GM15510 (cell line): ENCODE measurements around the gene ZNF101.

Source experiments
- POLR2A ChIP-seq: IDR thresholded peaks from 3 replicates; pipeline ENCODE4 v1.6.1; 2011; ENCODE audit warnings: borderline replicate concordance; ENCODE audit not compliant: insufficient read length; ENCODE audit errors: extremely low read depth

Gene ZNF101

DNA sequence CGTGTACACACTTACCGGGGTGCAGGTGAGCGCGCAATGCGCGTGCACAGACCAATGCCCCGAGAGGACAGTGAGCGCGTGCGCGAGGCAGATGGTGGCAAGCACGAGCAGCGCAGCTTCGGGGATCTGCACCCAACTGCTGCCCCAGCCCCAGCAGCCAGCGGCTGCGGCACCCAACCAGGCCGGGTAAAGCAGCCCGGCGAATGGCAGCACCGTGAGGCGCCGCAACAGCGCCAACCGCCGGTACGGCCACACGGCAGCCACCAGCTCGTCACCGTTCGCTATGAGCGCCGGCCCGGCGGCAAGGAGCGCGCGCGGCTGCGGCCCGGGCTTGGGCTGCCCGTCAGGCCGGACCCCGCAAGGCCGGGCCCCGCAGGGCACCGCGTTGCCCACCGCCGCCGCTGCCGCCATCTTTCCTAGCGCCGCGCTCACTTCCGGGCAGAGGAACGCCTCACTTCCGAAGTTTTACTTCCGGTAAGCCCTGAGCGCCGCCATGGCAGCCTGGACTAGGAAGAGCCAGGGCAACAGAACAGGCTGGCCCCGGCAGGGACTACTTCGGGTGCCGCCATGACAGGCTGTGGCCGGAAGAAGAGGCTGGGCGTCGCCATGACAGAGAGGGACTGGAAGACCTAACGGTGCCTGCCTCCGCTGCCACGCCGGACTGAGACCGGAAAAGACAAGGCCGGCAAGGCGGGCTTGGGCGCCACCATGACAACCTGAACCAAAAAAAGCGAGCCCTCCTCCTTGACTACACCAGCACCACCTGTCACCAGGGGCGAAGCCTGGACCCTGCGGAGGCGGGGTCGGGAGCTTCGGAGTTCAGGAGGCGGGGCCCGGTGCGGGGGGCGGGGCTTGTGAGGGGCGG is 5.2 kb upstream of the ZNF101 start, which contains the start of gene ATP13A1:
Gene ATP13A1 (minus strand): TSS at position 421 of the 865 bp plus-strand sequence. CDS start 10 bp downstream, at position 411.
- peak; percentile 82 for TF ChIP-seq POLR2A

DNA sequence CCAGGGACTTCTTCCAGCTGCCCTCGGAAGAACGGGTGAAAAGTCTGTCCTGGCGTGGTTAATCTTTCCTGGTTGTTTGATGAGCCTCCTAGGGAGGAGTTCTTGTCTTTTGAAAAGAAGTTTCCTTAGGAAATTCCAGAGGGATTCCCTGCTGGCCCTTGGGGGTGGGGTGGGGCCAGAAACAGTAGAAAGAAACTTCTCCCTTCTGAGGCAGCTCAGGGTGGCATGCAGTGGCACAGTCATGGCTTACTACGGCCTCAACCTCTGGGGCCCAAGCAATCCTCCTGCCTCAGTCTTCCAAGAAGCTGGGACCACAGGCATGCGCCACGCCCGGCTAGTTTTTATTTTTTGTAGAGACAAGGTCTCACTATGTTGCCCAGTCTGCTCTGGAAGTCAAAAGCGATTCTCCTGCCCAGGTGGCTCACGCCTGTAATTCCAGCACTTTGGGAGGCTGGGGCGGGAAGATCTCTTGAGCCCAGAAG is 1.5 kb downstream of the ZNF101 start:
- TF ChIP-seq POLR2A, result no peak

DNA sequence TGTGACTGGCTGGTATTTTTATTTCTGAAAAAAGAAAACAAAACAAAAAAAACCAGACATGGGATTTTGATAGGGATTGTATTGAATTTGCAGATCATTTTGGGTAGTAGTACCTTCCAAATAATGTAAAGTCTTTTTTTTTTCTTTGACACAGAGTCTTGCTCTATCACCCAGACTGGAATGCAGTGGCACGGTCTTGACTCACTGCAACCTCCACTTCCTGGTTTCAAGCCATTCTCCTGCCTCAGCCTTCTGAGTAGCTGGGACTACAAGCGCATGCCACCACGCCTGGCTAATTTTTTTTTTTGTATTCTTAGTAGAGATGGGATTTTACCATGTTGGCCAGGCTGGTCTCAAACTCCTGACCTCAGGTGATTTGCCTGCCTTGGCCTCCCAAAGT is 4.2 kb downstream of the ZNF101 start:
- TF ChIP-seq POLR2A, result no peak

DNA sequence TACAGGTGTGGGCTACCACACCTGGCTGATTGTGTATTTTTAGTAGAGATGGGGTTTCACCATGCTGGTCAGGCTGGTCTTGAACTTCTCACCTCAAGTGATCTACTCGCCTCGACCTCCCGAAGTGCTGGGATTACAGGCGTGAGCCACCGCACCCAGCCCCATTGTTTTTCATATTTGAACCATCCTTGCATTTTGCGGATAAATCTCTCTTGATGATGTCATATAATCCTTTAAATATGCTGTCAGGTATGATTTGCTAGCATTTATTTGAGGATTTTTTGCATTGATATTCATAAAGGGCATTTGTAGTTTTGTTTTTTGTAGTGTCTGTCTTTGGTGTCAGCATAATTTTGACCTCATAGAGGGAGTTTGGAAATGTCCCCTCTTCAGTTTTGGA is 5.7 kb downstream of the ZNF101 start:
- no peak for TF ChIP-seq POLR2A

DNA sequence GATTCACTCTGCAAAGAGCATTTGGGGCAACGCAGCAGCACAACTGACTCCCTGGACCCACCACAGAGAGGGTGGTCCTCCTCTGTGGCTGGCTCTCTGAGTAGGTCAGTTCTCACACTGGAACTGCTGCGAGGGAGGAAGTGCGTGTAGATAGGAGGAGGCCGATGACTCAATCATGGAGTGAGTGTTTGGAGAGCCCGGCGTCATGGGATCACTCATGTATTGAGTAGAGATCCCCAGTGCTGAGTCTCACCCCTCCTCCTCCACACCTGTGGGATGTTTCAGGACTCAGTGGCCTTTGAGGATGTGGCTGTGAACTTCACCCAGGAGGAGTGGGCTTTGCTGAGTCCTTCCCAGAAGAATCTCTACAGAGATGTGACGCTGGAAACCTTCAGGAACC is 8.9 kb downstream of the ZNF101 start:
- TF ChIP-seq POLR2A, result no peak

DNA sequence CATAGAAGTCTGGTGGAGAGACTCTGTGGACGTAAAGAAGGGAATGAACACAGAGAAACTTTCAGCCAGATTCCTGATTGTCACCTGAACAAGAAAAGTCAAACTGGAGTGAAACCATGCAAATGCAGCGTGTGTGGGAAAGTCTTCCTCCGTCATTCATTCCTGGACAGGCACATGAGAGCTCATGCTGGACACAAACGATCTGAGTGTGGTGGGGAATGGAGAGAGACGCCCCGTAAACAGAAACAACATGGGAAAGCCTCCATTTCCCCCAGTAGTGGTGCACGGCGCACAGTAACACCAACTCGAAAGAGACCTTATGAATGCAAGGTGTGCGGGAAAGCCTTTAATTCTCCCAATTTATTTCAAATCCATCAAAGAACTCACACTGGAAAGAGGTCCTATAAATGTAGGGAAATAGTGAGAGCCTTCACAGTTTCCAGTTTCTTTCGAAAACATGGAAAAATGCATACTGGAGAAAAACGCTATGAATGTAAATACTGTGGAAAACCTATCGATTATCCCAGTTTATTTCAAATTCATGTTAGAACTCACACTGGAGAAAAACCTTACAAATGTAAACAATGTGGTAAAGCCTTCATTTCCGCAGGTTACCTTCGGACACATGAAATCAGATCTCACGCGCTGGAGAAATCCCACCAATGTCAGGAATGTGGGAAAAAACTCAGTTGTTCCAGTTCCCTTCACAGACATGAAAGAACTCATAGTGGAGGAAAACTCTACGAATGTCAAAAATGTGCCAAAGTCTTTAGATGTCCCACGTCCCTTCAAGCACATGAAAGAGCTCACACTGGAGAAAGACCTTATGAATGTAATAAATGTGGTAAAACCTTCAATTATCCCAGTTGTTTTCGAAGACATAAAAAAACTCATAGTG is 10.8 kb downstream of the ZNF101 start:
- TF ChIP-seq POLR2A, result no peak

DNA sequence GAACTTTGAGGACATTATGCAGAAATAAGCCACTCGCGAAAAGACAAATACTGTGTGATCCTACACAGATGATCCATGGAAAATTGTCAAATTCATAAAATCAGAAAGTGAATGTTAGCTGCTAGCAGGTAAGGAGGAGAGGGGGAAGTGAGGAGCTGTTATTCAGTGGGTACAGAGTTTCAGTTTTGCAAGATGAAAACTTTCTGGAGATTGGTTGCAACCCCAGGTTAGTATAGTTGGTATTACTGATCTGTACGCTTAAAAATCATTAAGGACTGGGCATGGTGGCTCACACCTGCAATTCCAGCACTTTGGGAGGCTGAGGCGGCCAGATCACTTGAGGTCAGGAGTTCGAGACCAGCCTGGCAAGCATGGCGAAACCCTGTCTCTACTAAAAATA is 17.9 kb downstream of the ZNF101 start:
- no peak for TF ChIP-seq POLR2A

DNA sequence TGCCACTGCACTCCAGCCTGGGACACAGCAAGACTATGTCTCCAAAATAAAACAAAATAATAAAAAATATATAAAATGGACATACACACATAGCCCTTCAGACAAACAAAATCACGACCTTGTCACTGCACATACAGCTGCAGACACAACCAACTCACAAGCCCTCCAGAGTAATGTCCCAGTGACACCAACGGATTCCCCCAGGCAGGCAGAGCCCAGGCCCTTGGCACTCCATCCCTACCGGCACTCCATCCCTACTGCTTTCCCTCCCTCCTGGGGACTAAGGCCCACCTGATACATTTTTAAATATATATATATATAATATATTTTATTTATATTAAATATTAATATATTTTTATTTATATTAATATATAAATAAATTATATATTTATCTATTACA is 18.5 kb downstream of the ZNF101 start:
- no peak for TF ChIP-seq POLR2A

DNA sequence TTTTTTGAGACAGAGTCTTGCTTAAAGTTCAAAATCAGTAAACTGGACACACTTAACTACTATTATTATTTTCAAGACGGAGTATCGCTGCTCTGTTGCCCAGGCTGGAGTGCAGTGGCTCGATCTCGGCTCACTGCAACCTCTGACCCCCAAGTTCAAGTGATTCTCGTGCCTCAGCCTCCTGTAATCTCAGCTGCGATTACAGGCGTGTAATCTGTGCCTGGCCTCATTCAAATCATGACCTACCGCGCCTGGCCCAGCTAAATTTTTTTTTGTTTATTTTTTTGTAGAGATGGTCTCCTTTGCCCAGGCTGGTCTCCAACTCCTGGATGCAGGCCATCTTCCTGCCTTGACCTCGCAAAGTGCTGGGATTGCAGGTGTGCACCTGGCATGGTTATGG is 23.0 kb downstream of the ZNF101 start:
- TF ChIP-seq POLR2A, result no peak

DNA sequence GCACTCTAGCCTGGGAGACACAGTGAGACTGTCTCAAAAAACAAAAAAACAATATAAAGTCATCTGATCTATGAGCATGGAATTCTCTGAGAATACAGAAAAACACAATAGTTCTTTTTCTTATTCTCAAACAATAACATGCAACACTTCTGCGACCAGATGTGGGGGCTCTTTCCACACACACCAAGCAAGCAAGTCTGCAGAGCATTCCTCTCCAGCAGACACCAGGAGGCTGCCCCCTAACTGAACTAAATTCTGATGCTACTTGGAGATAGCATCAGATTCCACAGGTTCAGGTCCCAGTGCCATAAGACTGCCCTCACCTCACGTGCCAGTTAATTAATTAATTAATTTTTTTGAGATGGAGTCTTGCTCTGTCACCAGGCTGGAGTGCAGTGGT is 27.7 kb downstream of the ZNF101 start:
- no peak for TF ChIP-seq POLR2A

DNA sequence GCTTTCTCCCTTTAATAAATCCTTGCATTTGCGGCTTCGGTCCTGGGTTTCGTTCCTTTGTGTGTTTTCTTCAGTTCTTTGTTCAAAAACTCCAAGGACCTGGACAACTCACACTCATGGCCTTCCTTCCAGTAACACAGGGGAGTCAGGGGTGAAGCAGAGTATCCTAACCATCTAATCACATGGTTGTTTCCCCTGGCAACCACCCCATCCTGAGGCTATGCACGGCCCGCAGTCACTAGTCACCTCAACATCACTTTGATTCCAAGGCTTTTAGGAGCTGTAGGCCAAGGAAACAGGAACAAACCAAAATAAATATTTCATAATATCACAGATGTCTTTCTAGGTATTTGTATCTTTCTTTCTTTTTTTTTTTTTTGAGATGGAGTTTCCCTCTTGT is 28.9 kb downstream of the ZNF101 start:
- TF ChIP-seq POLR2A, result no peak

DNA sequence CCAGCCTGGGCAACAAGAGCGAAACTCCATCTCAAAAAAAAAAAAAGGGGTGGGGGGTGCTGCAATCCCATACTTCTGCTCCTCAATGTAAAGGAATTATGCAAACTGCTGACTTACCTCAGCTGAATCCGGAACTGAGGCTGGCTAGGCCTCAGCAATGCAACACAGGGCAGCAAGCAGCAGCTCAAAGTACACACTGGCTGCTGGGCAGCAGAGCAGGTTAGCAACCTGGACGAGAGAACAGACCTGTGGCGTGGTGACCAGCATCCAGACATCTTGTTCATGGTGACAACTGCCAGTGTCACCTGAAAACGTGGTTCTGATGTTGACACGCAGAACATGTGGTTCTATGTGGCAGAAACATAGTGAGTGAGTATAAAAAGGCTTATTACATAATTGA is 36.2 kb downstream of the ZNF101 start:
- no peak for TF ChIP-seq POLR2A

DNA sequence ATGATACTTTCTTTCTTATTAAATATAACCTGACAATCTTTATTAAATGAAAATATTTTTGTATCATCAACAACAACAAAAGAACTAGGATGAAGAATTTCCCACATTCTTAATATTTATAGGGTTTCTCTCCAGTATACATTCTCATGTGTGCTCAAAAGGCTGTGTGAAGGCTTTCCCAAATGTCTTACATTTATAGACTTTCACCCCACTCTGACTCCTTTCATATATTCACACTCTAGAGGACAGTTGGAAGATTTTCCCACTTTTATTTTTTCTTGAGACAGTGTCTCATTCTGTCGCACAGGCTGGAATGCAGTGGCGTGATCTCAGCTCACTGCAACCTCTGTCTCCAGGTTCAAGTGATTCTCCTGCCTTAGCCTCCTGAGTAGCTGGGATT is 41.9 kb downstream of the ZNF101 start:
- no peak for TF ChIP-seq POLR2A

DNA sequence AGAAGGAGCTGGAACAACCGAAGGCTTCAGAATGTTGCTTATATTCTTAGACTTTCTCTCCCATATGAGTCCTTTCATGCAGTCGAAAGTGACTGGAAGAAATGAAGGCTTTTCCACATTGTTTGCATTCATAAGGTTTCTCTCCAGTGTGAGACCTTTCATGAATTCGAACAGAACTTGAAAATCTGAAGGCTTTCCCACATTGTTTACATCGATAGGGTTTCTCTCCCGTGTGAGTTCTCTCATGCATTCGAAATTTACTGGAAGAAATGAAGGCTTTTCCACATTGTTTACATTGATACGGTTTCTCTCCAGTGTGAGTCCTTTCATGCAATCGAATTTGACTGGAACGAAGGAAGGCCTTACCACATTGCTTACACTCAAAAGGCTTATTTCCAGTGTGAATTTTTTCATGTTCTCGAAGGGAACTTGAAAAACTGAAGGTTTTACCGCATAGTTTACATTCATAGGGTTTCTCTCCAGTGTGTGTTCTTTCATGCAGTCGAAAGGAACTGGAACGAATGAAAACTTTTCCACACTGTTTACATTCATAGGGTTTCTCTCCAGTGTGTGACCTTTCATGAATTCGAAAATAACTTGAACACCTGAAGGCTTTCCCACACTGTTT is 42.8 kb downstream of the ZNF101 start:
- TF ChIP-seq POLR2A, result no peak

DNA sequence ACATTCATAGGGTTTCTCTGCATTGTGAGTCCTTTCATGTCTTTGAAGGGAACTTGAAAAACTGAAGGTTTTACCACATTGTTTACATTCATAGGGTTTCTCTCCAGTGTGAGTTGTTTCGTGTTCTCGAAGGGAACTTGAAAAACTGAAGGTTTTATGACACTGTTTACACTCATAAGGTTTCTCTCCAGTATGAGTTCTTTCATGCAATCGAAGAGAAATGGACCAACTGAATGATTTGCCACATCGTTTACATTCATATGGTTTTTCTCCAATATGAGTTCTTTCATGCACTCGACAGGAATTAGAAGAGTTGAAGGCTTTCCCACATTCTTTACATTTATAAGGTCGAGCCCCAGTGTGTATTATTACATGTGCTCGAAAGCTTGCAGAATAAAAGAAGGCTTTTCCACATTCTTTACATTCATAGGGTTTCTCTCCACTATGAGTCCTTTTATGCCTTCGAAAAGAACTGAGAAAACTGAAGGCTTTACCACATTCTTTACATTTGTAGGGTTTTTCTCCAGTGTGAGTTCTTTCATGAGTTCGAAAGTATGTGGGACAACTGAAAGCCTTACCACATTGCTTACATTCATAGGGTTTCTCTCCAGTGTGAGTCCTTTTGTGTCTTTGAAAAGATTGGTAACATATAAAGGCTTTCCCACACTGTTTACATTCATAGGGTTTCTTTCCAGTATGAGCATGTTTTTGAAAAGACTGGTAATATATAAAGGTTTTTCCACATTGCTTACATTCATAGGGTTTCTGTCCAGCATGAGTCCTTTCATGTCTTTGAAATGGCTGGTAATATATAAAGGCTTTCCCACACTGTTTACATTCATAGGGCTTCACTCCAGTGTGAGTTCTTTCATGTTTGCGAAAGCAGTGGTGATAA is 43.5 kb downstream of the ZNF101 start:
- no peak for TF ChIP-seq POLR2A

DNA sequence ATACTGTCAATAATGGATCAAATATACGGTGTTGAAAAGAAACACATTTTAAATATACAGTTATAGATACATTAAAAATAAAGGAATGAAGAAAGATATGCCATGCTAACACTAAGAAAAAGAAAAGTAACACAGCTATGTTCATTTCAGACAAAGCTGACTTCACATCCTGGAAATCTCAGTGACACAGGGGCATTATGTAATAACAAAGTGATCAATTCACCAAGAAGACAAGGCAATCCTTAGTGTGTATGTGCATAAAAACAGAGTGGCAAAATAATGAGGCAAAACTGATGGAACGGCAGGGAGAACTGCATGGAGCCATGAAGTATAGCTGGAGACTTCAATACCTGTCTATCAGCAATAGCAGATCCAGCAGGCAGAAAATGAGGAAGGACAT is 51.2 kb downstream of the ZNF101 start:
- TF ChIP-seq POLR2A, result no peak
